Nucleus accumbens (tissue), 56 donors: ENCODE measurements around the gene FGR.

Experiments
- DNase-seq, 56 donors: peaks; one replicate each; lab custom pipeline; 2025; lab: John Stamatoyannopoulos, UW

The FGR gene

DNA sequence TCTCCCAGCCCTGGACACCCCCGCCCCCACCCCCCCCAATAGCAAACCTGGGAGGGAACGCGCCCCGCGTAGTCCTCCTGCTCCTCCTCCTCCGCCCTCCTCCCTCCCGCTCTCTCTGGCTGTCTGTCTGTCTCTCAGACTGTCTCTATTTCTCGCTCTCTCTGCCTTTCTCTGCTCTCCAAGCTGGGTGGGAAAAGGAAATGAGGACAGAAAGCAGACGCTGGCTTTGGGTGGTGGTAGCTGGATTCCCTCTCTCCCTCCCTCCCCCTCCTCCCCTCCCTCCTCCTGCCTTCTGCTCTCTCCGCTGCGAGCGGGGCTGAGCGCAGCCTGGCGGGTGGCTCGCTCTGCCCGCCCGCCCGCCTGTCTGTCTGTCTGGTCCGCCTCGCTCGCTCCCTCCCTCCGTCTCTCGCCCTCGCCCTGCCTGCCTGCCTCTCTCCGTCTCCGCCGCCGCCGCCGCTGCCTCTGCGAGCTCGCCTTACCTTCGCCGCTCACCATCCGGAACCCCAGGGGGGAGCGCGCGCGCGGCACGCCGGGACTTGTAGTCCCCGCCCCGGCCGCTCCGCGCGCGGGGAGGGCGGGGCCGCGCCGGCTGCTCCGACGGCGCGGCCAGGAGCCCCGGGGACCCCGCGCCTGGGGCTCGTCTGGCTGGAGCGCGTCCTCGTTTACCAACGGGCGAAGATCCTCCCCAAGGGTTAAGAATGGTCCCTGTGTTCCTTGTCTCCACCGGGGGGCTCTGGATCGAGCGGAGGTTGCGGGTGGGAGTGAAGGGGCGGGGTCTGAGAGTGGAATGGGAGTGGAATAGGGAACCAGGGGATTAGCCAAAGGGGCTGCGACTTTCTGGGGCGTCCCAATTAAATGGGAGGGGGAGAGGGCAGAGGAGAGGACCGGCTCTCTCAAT, 31.1 kb downstream of the FGR start, which contains the start of gene AHDC1:
Gene AHDC1 (minus strand): TSS at position 464 of the 898 bp plus-strand sequence. CDS start 52,029 bp downstream, outside the sequence.
- peak in 55 of 56 donors; percentile 43 to 92 (median 79) for DNase-seq

DNA sequence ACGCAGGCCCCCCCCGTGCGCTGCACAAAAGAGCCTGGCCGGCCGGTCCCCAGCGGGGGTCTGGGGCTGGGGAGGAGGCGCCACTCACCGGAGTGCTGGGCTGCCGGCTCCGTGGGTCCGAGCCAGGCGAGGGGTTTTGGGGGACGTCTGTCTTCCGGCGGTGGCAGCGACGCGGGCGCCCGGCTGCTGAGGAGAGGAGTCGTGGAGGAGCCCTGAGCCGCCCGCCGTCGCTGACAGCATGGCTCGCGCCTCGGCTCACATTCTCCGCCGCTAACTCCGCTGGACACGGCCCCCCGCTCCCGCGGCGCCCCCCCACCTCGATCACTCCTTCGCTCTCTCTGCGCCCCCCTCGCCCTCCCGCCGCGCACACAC, 31.7 kb downstream of the FGR start:
- peak in 6 of 56 donors; percentile 31 to 64 (median 54) for DNase-seq

- DNase-seq: peak in 34 of 56 donors; percentile 22 to 73 (median 50)
Observed at GRCh38 chr1:27602462-27603308, 32.3 kb downstream of the FGR start.

- DNase-seq: peak in 51 of 56 donors; percentile 31 to 79 (median 60)
Observed at GRCh38 chr1:27601771-27602461, 33.1 kb downstream of the FGR start.

- no peak for DNase-seq
Observed at GRCh38 chr1:27601321-27601770, 33.6 kb downstream of the FGR start.

DNA sequence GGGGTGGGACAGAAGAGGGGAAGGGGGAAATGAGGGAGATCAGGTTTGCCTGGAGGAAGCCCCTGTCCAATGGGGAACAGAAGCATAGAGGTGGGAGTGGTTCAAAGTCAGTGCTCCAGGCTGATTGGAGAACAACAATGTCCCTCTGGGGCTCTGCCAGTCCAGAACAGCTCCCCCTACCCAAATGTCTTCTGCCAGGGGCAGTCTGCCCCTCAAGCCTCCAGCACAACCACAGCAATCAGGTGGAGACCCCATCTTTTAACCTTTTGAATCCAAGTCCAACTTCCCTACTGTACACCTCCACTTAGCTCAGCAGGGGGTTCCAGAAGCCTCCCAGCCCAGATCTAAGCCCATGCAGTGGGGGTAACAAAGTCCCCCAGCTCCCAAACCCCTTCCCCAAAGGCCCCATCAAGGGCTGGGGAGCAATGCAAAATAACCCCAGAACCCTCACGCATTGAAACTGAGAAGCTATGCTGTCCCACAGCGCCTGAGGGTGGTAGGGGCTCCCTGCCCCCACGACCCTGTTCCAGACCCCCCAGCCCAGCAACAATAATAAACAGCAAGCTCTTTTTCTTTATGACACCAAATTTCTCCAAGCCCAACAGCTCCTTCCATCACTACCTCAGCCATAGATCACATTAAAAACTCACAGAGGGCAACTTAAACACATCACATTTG, 34.3 kb downstream of the FGR start:
- no peak for DNase-seq

GRCh38 chr1:27599605-27600497, 35.1 kb downstream of the FGR start:
- DNase-seq: peak in 1 of 56 donors; percentile 32

- peak in 43 of 56 donors; percentile 13 to 78 (median 48) for DNase-seq
Observed at GRCh38 chr1:27598902-27599528, 36.0 kb downstream of the FGR start.

- DNase-seq: peak in 3 of 56 donors; percentile 15 to 45 (median 16)
Observed at GRCh38 chr1:27598295-27598687, 36.7 kb downstream of the FGR start.

DNA sequence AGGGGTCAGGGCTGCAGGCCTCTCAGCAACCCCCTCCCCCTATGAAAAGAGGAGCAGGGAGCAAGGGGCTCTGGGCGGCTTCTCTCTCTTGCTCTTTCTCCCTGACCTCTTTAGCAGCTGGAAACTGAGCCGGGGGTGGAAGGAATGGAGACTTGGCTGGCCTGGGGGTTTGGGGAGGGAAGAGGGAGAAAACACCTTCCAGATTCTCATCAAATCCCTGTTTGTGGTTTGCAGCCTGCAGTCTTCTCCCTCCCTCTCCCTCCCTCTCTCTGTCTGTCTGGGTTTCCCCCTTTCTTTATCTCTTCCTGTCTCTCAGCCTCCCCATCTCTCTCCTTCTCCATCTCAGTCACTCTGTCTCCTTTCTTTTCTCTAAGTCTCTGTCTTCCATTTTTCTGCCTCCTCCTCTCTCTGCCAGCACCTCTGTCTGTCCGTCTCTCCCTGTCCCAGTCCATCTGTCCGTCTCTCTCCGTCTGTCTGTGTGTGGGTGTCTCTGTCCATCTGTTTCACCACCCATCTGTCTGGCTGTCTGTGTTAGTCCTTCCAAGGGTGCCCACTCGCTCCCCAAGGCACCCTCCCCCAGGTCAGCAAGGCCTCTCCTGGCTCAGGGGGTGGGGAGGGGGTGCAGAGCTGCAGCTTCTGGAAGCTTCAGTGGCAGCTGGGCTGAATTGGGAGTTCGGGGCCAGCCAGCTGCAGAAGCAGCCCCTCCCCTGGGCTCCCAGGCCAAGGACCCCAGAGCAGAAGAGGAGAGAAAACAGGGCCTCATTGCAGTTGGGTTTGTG, 37.3 kb downstream of the FGR start:
- DNase-seq: no peak

GRCh38 chr1:27596986-27597385, 38.0 kb downstream of the FGR start:
- DNase-seq: peak in 6 of 56 donors; percentile 18 to 36 (median 28)

- no peak for DNase-seq
Observed at GRCh38 chr1:27596261-27596660, 38.7 kb downstream of the FGR start.

GRCh38 chr1:27595597-27595996, 39.4 kb downstream of the FGR start:
- no peak for DNase-seq

DNA sequence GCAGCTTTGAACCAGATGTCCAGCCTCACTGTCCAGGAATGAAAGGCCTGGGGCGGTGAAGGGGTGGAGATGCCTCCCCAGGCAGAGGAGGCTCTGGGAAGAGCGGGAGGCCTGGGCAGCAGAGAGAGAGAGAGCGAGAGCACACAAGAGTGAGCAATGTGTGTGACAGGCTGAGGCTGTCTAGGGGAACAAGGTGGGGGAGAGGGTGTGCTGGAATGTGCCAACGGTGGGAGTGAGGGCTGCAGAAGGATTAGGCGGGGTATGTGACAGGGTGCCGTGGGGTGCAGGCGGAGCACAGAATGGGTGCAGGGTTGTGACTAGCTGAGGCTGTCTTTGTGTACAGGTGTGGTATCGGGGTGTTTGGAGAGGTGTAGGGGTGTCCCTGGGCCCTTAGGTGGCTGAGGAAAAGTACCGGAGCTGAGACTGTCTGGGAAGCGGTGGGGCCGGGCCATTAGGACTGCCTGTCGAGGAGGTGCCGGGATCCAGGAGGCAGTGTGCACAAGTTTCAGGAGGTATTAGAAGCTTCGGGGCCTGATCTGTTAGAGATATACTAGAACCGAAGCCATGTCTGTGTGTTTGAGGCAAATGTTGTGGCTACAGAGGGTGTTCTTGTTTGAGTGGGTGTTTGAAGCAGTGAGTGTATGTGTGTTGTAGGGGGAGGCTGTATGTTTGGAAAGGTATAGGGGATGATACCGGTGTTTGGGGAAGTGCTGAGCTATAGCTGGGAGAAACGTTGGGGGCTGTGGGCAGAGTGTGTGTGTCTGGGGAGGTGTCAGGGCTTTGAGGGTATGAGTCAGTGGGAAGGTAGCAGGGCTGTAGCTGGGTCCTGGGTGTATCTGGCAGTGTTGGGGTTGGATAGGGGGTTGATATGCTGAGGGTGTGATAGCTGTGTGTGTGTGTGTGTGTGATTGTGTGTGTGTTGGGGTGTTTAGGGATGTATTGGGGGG, 40.1 kb downstream of the FGR start:
- peak in 19 of 56 donors; percentile 10 to 75 (median 43) for DNase-seq

DNA sequence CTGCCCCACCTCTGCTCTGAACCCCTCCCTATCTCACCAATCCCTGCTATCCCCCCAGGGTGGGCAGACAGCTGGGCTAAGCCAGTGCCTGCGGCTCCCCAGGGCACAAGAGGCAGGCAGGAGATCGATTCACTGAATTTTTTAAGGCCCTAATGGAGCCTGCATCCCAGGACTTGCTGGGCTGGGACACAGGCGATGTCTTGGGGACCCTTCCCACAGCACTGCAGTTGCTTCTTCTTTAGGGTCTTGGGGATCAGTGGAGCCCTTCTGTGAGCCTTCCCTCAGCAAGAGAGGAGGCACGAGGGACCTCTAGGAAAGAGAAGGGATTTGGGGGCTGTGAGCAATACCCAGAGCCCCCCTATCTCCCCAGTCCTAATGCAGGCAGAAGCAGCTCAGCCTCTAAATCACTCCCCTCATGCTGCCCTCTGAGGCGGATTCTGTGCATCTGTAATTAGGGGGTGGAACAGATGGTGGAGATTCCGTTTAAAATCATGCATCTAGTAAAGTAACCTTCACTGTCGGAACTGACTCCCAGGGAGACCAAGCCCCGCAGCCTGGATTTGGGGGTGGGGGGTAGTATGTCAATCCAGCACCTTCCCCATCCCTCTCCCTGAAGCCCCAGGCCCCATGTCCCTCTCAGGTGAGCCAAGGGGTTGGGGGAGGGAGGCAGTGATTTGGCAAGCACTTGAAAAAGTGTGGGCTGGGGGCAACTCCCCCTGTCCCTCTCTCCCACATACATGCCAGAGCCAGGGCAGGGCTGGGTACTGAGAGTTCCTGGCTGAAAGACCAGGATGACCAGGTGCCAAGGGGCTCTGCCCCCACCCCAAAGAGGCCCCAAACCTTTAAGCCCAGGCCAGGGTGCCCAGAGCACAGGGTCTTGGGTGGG, 41.1 kb downstream of the FGR start:
- DNase-seq: no peak
